ENCODE measurements around the gene EIF6.

DNA sequence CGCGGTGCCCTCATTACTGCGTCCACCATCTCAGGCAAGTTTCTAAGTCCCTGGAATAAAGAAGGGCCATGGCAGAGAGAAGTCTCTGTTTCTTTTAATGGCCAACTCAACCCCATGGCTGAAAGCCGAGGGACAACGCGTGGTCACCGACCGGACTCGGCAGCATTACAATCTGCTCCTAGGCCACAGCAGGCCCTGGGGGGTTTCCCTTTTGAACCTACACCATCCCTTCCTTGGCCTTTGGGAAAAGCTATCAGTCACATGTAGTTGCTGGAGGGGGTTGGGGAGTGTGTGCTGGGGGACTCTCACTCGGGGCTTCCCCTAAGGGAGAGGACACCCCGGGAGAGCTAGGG lies 18.8 kb upstream of the EIF6 start:
- TF ChIP-seq, protein P1, sequence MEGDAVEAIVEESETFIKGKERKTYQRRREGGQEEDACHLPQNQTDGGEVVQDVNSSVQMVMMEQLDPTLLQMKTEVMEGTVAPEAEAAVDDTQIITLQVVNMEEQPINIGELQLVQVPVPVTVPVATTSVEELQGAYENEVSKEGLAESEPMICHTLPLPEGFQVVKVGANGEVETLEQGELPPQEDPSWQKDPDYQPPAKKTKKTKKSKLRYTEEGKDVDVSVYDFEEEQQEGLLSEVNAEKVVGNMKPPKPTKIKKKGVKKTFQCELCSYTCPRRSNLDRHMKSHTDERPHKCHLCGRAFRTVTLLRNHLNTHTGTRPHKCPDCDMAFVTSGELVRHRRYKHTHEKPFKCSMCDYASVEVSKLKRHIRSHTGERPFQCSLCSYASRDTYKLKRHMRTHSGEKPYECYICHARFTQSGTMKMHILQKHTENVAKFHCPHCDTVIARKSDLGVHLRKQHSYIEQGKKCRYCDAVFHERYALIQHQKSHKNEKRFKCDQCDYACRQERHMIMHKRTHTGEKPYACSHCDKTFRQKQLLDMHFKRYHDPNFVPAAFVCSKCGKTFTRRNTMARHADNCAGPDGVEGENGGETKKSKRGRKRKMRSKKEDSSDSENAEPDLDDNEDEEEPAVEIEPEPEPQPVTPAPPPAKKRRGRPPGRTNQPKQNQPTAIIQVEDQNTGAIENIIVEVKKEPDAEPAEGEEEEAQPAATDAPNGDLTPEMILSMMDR (conservative IDR thresholded peaks at IDR 0.05; ENCODE audit: low read length), result no peak
- no peak for TF ChIP-seq EZH2phosphoT487 (IDR thresholded peaks at IDR 0.05; ENCODE audit: borderline replicate concordance, low read depth, low read length)
